Epithelial cell of umbilical artery (primary cell): Measurements from ENCODE around the gene KISS1R. TPM values are rescaled to one million over a fixed set of nuclear protein-coding genes. Genes with fewer than 3 reads are reported as not detected.

Experiments
- total RNA-seq: library from RNA; depleted of rRNA; stranded (reverse); fragments of >200 nt; gene quantifications from 2 replicates; pipeline ENCODE4 v1.2.3, GENCODE V29; 2014

KISS1R gene
- not detected in 2 replicates for total RNA-seq

GRCh38 chr19:917323-918151 is at the start of gene KISS1R:
Gene KISS1R (plus strand): TSS chr19:917333. CDS start chr19:917503, 170 bp downstream.

GRCh38 chr19:892894-893689 is 24.0 kb upstream of the KISS1R start, which contains the start of the genes MED16 and RNU6-9:
Gene MED16 (minus strand): TSS chr19:893187. CDS start chr19:891131, 2,056 bp downstream.
Gene RNU6-9 (plus strand): TSS chr19:893484.

DNA sequence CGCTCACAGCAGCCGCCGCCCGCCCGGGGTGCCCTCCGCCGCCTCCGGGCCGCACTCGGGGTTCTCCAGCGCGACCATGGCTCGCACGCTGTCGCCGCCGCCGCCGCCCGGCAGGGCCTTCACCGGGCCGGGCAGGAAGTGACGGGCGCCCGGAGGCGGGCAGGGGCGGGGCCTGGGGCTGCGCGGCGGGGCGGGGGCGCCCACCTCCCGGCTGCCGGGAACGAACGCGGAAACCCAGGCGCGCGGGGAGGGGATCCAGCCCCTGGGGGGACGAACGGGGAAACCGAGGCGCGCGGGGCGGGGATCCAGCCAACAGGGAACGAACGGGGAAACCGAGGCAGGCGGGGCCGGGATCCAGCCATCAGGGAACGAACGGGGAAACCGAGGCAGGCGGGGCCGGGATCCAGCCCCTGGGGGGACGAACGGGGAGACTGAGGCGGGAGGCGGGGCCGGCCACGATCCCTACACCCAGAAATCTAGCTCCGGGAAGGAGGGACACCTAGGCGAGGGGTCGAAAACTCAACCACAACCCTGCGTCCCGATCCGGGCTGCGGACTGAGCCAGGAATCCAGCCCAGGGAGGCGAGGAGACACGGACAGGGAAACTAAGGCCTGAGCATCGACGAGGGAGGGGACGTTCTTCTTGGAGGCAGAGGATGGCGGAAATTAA is 3.9 kb upstream of the KISS1R start, which contains the start of gene R3HDM4:
Gene R3HDM4 (minus strand): TSS at position 140 of the 669 bp plus-strand sequence. CDS start 62 bp downstream, at position 78.

DNA sequence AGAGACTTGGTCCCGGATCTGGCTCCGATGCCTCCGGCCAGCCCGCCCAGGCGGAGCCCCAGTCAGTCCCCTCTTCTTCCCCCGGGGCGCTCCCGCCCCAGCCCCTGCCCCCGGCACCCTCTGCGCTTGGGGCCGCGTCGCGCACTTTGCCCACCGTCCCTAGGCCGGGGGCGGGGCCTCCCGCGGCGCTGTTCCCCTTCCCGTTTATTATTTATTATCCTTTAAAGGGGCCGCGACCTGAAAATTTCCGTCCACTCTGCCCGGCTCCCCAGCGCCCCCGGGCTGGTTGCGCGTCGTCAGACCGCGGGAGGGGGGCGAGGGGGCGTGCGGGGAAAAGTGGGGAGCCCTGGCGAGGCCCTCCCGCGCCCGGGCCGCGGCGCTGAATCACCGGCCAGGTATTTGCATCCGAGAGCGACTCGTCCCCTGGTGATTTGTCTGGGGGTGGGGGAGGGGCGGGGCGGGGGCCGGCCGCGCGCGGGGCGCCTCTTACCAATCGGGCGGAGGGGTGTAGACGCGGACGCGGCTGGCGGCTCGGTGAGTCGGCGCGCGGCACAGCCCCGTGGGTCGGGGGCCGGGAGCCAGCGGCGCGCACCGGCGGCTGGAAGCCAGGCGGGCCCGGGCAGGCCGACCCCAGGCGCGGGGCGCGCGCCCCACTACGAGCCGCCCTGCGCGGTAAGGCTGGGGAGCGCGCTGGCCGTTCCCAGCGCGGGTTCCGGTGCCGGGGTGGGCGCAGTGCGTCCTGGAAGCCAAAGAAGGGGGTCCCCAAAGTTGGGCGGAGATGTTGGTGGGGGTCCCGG is 8.6 kb downstream of the KISS1R start, which contains the start of gene ARID3A:
Gene ARID3A (plus strand): TSS at position 510 of the 797 bp plus-strand sequence. CDS start 3,494 bp downstream, outside the sequence.

Other genes with a start within 250 kb of the KISS1R start
- gene FSTL3, start 240.9 kb upstream of the KISS1R start, total RNA-seq, result 18.1 and 47.4 TPM in 2 replicates
- not detected in 2 replicates for gene PRSS57, start 221.9 kb upstream of the KISS1R start, total RNA-seq
- 2.4 and 5.5 TPM in 2 replicates for gene PALM, start 208.4 kb upstream of the KISS1R start, total RNA-seq
- not detected in 2 replicates for gene MISP, start 166.2 kb upstream of the KISS1R start, total RNA-seq
- gene PTBP1, start 119.9 kb upstream of the KISS1R start, total RNA-seq, result 107 and 220 TPM in 2 replicates
- gene PLPPR3, start 95.4 kb upstream of the KISS1R start, total RNA-seq, result 0.15 and 0.97 TPM in 2 replicates
- gene AZU1, start 89.5 kb upstream of the KISS1R start, total RNA-seq, result not detected in 2 replicates
- not detected in 2 replicates for gene PRTN3, start 76.3 kb upstream of the KISS1R start, total RNA-seq
- not detected in 2 replicates for gene ELANE, start 65.0 kb upstream of the KISS1R start, total RNA-seq
- 0.30 and 1.3 TPM in 2 replicates for gene CFD, start 57.7 kb upstream of the KISS1R start, total RNA-seq
- 17.2 and 23.4 TPM in 2 replicates for gene MED16, start 24.1 kb upstream of the KISS1R start, total RNA-seq
- not detected in 2 replicates for gene RNU6-9, start 23.8 kb upstream of the KISS1R start, total RNA-seq
- gene R3HDM4, start 4.1 kb upstream of the KISS1R start, total RNA-seq, result 14.0 and 18.8 TPM in 2 replicates
- gene ARID3A, start 8.7 kb downstream of the KISS1R start, total RNA-seq, result 2.7 and 7.1 TPM in 2 replicates
- gene WDR18, start 67.0 kb downstream of the KISS1R start, total RNA-seq, result 83.3 and 118 TPM in 2 replicates
- gene GRIN3B, start 83.1 kb downstream of the KISS1R start, total RNA-seq, result 0.65 TPM in 1 of 2 replicates, not detected in the other
- 52.3 and 57.5 TPM in 2 replicates for gene TMEM259, start 103.8 kb downstream of the KISS1R start, total RNA-seq
- not detected in 2 replicates for gene RNU6-2, start 104.2 kb downstream of the KISS1R start, total RNA-seq
- gene CNN2, start 109.3 kb downstream of the KISS1R start, total RNA-seq, result 120 and 173 TPM in 2 replicates
- 4.5 and 5.2 TPM in 2 replicates for gene ABCA7, start 122.8 kb downstream of the KISS1R start, total RNA-seq
- gene ARHGAP45, start 149.8 kb downstream of the KISS1R start, total RNA-seq, result 10.1 and 10.5 TPM in 2 replicates
- 88.0 and 145 TPM in 2 replicates for gene POLR2E, start 178.0 kb downstream of the KISS1R start, total RNA-seq
- gene GPX4, start 186.7 kb downstream of the KISS1R start, total RNA-seq, result 323 and 461 TPM in 2 replicates